H1 (cell line): ENCODE results near the gene PBX3. TPM values are rescaled to one million over a fixed set of nuclear protein-coding genes. Genes with fewer than 3 reads are reported as not detected.

Source experiments
- CHD1 ChIP-seq: IDR thresholded peaks from 2 replicates; pipeline ENCODE4 v1.6.1; 2012; ENCODE audit warnings: low read depth, low read length, improper control_type of control experiment
- TCF12 ChIP-seq: IDR thresholded peaks from 2 replicates; pipeline ENCODE4 v1.6.1; 2011; ENCODE audit warnings: low read depth, mild to moderate bottlenecking, low read length
- TEAD4 ChIP-seq: IDR thresholded peaks from 2 replicates; pipeline ENCODE4 v1.6.1; 2012; ENCODE audit warnings: low read depth, low read length, inconsistent platforms, mixed read lengths
- polyA plus RNA-seq, 7 experiments: library from polyadenylated mRNA; depleted of rRNA in 3 of 7; stranded (reverse) in 5 of 7; unstranded in 2 of 7; fragments of >200 nt in 5 of 7; fragments of 200-250 nt in 2 of 7; gene quantifications; 1 replicate in 5 of 7; 2 replicates in 1 of 7; 4 replicates in 1 of 7; pipeline versions ENCODE4 v1.2.1 to v1.2.3, GENCODE V29; 2011 to 2013; ENCODE audit warnings: missing spikeins in 2 of 7, mixed read lengths in 2 of 7
- total RNA-seq: library from RNA; stranded (reverse); fragmentation: NEBNext Ultra II Directional; extraction: Animal tissue kit (Norgen Biotek cat#: 25700); gene quantifications from 2 replicates; pipeline ENCODE4 v1.2.1, GENCODE V29; 2021
- TF ChIP-seq, protein P1 (sequence below): fragments of 300-600 bp; sonication (generic); IDR thresholded peaks from 2 replicates; pipeline ENCODE4 v1.7.1; 2012; ENCODE audit warnings: low read length, moderate library complexity, mild to moderate bottlenecking, inconsistent platforms; ENCODE audit not compliant: insufficient replicate concordance
- TF ChIP-seq, protein P2 (sequence below): IDR thresholded peaks from 2 replicates; pipeline ENCODE4 v1.6.1; 2012; ENCODE audit warnings: low read length, inconsistent platforms

The PBX3 gene
- total and polyA plus RNA-seq, 2 of the 8 experiments (the other 6 are each of a cell fraction or from before 2014, with no cell fraction given) = 22.7 to 44.3 TPM

DNA sequence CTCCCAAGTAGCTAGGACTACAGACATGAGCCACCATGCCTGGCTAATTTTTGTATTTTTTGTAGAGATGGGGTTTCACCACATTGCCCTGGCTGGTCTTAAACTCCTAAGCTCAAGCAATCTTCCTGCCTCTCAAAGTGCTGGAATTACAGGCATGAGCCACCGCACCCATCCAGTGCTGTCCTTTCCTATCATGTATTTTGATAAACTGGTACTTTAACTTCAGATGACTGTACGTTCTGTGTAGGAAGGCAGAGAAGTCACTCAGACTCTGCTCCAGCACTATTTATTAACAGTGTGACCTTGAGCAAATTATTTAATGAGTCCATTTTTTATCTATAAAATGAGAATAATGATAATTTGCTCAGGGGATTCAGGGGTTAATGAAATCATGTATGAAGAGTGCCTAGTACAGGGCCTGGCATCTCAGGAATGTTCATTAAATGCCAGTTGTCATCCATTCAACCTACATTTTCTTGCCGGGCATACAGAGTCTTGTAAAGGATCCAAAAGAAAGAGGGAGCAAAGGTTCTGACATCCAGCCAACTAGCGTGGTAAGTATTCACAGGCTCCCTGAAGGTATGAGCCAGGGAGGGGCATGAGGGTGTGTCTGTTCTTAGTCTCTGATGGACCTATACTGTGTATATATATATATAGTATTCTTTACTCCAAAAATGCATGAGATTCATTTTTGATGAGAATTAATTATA lies 201.9 kb downstream of the PBX3 start (continued):
- TF ChIP-seq, protein P1, sequence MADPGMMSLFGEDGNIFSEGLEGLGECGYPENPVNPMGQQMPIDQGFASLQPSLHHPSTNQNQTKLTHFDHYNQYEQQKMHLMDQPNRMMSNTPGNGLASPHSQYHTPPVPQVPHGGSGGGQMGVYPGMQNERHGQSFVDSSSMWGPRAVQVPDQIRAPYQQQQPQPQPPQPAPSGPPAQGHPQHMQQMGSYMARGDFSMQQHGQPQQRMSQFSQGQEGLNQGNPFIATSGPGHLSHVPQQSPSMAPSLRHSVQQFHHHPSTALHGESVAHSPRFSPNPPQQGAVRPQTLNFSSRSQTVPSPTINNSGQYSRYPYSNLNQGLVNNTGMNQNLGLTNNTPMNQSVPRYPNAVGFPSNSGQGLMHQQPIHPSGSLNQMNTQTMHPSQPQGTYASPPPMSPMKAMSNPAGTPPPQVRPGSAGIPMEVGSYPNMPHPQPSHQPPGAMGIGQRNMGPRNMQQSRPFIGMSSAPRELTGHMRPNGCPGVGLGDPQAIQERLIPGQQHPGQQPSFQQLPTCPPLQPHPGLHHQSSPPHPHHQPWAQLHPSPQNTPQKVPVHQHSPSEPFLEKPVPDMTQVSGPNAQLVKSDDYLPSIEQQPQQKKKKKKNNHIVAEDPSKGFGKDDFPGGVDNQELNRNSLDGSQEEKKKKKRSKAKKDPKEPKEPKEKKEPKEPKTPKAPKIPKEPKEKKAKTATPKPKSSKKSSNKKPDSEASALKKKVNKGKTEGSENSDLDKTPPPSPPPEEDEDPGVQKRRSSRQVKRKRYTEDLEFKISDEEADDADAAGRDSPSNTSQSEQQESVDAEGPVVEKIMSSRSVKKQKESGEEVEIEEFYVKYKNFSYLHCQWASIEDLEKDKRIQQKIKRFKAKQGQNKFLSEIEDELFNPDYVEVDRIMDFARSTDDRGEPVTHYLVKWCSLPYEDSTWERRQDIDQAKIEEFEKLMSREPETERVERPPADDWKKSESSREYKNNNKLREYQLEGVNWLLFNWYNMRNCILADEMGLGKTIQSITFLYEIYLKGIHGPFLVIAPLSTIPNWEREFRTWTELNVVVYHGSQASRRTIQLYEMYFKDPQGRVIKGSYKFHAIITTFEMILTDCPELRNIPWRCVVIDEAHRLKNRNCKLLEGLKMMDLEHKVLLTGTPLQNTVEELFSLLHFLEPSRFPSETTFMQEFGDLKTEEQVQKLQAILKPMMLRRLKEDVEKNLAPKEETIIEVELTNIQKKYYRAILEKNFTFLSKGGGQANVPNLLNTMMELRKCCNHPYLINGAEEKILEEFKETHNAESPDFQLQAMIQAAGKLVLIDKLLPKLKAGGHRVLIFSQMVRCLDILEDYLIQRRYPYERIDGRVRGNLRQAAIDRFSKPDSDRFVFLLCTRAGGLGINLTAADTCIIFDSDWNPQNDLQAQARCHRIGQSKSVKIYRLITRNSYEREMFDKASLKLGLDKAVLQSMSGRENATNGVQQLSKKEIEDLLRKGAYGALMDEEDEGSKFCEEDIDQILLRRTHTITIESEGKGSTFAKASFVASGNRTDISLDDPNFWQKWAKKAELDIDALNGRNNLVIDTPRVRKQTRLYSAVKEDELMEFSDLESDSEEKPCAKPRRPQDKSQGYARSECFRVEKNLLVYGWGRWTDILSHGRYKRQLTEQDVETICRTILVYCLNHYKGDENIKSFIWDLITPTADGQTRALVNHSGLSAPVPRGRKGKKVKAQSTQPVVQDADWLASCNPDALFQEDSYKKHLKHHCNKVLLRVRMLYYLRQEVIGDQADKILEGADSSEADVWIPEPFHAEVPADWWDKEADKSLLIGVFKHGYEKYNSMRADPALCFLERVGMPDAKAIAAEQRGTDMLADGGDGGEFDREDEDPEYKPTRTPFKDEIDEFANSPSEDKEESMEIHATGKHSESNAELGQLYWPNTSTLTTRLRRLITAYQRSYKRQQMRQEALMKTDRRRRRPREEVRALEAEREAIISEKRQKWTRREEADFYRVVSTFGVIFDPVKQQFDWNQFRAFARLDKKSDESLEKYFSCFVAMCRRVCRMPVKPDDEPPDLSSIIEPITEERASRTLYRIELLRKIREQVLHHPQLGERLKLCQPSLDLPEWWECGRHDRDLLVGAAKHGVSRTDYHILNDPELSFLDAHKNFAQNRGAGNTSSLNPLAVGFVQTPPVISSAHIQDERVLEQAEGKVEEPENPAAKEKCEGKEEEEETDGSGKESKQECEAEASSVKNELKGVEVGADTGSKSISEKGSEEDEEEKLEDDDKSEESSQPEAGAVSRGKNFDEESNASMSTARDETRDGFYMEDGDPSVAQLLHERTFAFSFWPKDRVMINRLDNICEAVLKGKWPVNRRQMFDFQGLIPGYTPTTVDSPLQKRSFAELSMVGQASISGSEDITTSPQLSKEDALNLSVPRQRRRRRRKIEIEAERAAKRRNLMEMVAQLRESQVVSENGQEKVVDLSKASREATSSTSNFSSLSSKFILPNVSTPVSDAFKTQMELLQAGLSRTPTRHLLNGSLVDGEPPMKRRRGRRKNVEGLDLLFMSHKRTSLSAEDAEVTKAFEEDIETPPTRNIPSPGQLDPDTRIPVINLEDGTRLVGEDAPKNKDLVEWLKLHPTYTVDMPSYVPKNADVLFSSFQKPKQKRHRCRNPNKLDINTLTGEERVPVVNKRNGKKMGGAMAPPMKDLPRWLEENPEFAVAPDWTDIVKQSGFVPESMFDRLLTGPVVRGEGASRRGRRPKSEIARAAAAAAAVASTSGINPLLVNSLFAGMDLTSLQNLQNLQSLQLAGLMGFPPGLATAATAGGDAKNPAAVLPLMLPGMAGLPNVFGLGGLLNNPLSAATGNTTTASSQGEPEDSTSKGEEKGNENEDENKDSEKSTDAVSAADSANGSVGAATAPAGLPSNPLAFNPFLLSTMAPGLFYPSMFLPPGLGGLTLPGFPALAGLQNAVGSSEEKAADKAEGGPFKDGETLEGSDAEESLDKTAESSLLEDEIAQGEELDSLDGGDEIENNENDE = no peak
- TF ChIP-seq TCF12 = no peak
- TF ChIP-seq CHD1 = no peak
- TF ChIP-seq, protein P2, sequence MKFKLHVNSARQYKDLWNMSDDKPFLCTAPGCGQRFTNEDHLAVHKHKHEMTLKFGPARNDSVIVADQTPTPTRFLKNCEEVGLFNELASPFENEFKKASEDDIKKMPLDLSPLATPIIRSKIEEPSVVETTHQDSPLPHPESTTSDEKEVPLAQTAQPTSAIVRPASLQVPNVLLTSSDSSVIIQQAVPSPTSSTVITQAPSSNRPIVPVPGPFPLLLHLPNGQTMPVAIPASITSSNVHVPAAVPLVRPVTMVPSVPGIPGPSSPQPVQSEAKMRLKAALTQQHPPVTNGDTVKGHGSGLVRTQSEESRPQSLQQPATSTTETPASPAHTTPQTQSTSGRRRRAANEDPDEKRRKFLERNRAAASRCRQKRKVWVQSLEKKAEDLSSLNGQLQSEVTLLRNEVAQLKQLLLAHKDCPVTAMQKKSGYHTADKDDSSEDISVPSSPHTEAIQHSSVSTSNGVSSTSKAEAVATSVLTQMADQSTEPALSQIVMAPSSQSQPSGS = no peak
- peak; percentile 47; the same call in 1 of the 2 replicates for TF ChIP-seq TEAD4
- TF ChIP-seq, all 59 proteins: peak for 1
